HFFc6 (cell line): ENCODE results near the gene TMEM92. TPM values are rescaled to one million over a fixed set of nuclear protein-coding genes. Genes with fewer than 3 reads are reported as not detected.
"Not testable (repeated sequence)": the region's sequence is repeated elsewhere in the genome, so short reads cannot be mapped to it uniquely, and the experiment has no call there.

Source experiments
- DNase-seq: peaks from one replicate; pipeline ENCODE4 v3.0.0-alpha.2; 2018
- H3K27ac Mint-ChIP-seq: 2 replicates; pipeline ENCODE4 v1.8.0; 2020; ENCODE audit warnings: mild to moderate bottlenecking, mixed read lengths
- H3K27me3 Mint-ChIP-seq: 2 replicates; pipeline ENCODE4 v1.8.0; 2021; ENCODE audit warnings: mild to moderate bottlenecking, moderate library complexity, mixed read lengths; ENCODE audit not compliant: insufficient read depth
- H3K36me3 Mint-ChIP-seq: 2 replicates; pipeline ENCODE4 v1.8.0; 2021; ENCODE audit warnings: low read depth, mixed read lengths
- H3K4me1 Mint-ChIP-seq: 2 replicates; pipeline ENCODE4 v1.8.0; 2020; ENCODE audit warnings: low read depth, mixed read lengths
- H3K4me3 Mint-ChIP-seq: 2 replicates; pipeline ENCODE4 v1.8.0; 2020; ENCODE audit warnings: mild to moderate bottlenecking, moderate library complexity, mixed read lengths
- H3K9me3 Mint-ChIP-seq: 2 replicates; pipeline ENCODE4 v1.8.0; 2020; ENCODE audit warnings: mild to moderate bottlenecking, mixed read lengths
- CTCF ChIP-seq: fragments of 200-600 bp; sonication (generic); IDR thresholded peaks from 2 replicates; pipeline ENCODE4 v1.5.0; 2021; ENCODE audit warnings: antibody characterized with exemption, mild to moderate bottlenecking
- total RNA-seq, 6 experiments: library from RNA; stranded (reverse); fragmentation: NEBNext Ultra II Directional; extraction: Animal tissue kit (Norgen Biotek cat#: 25700); gene quantifications; 2 replicates in 1 of 6; 3 replicates in 5 of 6; pipeline ENCODE4 v1.2.3, GENCODE V29; 2021

Gene TMEM92
- total RNA-seq, 6 experiments from 2014 or later = 0.17 to 0.24 (median 0.18) TPM; not detected in 3

GRCh38 chr17:50298018-50298417, 23.8 kb downstream of the TMEM92 start:
- Mint-ChIP-seq H3K9me3 (no peaks in the 10 kb centered on the region), H3K4me1 (peaks cover 9% of the 10 kb centered on the region; the same call in 1 of the 2 replicates), H3K27ac (no peak overlapping the region), H3K36me3 (no peaks in the 10 kb centered on the region), H3K4me3 (no peak overlapping the region), H3K27me3 (no peaks in the 10 kb centered on the region)
- no peak for TF ChIP-seq CTCF
- DNase-seq = no peak

- no peaks in the 10 kb centered on the region for H3K9me3 Mint-ChIP-seq
- H3K4me1 Mint-ChIP-seq = peaks cover 8% of the 10 kb centered on the region
- H3K36me3 Mint-ChIP-seq = no peaks in the 10 kb centered on the region
- no peak overlapping the region for H3K27ac Mint-ChIP-seq
- no peak for TF ChIP-seq CTCF
- DNase-seq = no peak
- no peaks in the 10 kb centered on the region for H3K27me3 Mint-ChIP-seq
- H3K4me3 Mint-ChIP-seq = no peak overlapping the region
Measured at GRCh38 chr17:50299776-50300175, 25.5 kb downstream of the TMEM92 start.

- peaks cover 17% of the 10 kb centered on the region for H3K4me1 Mint-ChIP-seq
- not testable (repeated sequence) for H3K27me3 Mint-ChIP-seq, H3K9me3 Mint-ChIP-seq, H3K36me3 Mint-ChIP-seq, H3K27ac Mint-ChIP-seq, DNase-seq, H3K4me3 Mint-ChIP-seq
Measured at GRCh38 chr17:50300824-50301223, 26.6 kb downstream of the TMEM92 start.

GRCh38 chr17:50301891-50302584, 27.8 kb downstream of the TMEM92 start:
- TF ChIP-seq CTCF = no peak
- no peaks in the 10 kb centered on the region for H3K27me3 Mint-ChIP-seq
- DNase-seq = no peak
- H3K4me1 Mint-ChIP-seq = peaks cover 23% of the 10 kb centered on the region
- no peaks in the 10 kb centered on the region for H3K9me3 Mint-ChIP-seq
- H3K36me3 Mint-ChIP-seq = no peaks in the 10 kb centered on the region
- no peak overlapping the region for H3K4me3 Mint-ChIP-seq
- H3K27ac Mint-ChIP-seq = no peak overlapping the region

GRCh38 chr17:50303051-50303450, 28.8 kb downstream of the TMEM92 start:
- Mint-ChIP-seq H3K27me3 (no peaks in the 10 kb centered on the region), H3K4me3 (no peak overlapping the region), H3K4me1 (peaks cover 29% of the 10 kb centered on the region), H3K9me3 (no peaks in the 10 kb centered on the region), H3K36me3 (no peaks in the 10 kb centered on the region; the same call in 1 of the 2 replicates), H3K27ac (no peak overlapping the region)
- DNase-seq = no peak
- TF ChIP-seq CTCF = no peak

GRCh38 chr17:50303596-50303995, 29.3 kb downstream of the TMEM92 start:
- H3K4me1 Mint-ChIP-seq = peaks cover 34% of the 10 kb centered on the region

More at GRCh38 chr17:50303596-50303995, 29.3 kb downstream of the TMEM92 start:
- Mint-ChIP-seq H3K36me3 (no peaks in the 10 kb centered on the region; the same call in 1 of the 2 replicates), H3K27ac (no peak overlapping the region), H3K27me3 (no peaks in the 10 kb centered on the region), H3K4me3 (no peak overlapping the region), H3K9me3 (no peaks in the 10 kb centered on the region)
- no peak for DNase-seq
- TF ChIP-seq CTCF = no peak
